ENCODE measurements around the gene KLHL6.
"Not testable (repeated sequence)": the region's sequence is repeated elsewhere in the genome, so short reads cannot be mapped to it uniquely, and the experiment has no call there.

The KLHL6 gene

DNA sequence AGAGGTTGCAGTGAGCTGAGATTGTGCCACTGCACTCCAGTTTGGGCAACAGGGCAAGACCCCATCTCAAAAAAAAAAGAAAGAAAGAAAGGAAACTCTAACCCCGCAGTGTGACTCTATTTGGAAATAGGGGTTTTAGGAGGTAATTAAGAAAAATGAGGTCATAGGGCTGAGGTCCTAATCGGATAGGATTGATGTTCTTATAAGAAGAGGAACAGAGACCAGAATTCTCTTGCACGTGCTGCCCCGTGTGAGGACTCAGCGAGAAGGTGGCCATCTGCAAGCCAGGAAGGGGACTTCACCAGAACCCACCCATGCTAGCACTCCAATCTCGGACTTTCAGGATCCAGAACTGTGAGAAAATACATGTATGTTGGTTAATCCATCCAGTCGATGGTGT, 25.8 kb downstream of the KLHL6 start:
- no peak for DNase-seq (ENCODE audit: low read depth in 3 of 3)

- no peak for DNase-seq (ENCODE audit: low read depth in 3 of 3)
Observed at GRCh38 chr3:183529185-183529584, 26.3 kb downstream of the KLHL6 start.

- not testable (repeated sequence) for DNase-seq (ENCODE audit: low read depth in 3 of 3)
Observed at GRCh38 chr3:183528758-183529157, 26.7 kb downstream of the KLHL6 start.

DNA sequence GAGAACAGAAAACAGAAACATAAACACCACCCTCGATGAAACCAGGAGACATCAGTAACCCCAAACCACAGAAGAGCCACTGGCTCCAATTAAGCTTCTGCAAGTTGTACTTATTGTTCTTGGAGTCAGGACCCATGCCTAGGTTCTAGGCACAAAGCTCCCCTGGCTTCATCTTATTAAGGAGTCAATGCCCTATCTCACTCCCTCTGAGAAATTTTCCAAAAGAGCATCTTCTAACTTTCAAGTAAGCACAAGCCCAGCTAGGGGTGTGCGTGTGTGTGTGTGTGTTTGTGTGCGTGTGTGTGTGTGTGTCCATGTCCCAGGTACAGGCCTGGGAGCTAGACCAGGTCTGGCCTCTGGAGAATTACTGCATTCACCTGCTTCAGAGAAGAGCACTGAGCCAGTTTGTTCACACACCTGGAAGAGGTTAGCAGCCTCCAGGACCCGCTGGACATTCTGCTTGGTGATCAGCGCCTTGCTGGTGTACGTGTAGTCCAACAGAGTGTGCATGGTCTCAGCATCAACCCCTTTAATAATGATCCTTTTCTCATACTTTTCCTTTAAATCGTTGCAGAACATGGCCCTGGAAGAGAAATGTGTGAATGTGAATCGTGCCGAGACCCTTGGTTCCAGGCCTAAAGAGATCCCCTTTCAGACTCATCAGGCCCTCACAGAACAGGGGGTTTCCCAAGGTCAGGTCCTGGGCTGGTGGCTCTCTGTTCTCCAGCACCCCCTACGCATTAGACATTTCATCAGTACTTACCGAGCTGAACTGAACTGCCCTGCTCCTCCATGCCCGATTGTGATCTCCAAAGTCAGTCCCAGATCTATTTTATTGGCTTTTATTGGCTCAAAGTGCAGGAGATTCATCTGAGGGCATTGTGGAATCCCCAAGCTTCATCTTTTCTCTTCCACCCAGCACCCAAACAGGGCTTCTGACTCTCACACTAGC, 27.8 kb downstream of the KLHL6 start:
- DNase-seq (ENCODE audit: low read depth in 3 of 3): no peak

- DNase-seq (ENCODE audit: low read depth in 3 of 3): no peak
Observed at GRCh38 chr3:183526838-183527427, 28.6 kb downstream of the KLHL6 start.

GRCh38 chr3:183524476-183524875, 31.0 kb downstream of the KLHL6 start:
- DNase-seq (ENCODE audit: low read depth in 3 of 3): no peak

DNA sequence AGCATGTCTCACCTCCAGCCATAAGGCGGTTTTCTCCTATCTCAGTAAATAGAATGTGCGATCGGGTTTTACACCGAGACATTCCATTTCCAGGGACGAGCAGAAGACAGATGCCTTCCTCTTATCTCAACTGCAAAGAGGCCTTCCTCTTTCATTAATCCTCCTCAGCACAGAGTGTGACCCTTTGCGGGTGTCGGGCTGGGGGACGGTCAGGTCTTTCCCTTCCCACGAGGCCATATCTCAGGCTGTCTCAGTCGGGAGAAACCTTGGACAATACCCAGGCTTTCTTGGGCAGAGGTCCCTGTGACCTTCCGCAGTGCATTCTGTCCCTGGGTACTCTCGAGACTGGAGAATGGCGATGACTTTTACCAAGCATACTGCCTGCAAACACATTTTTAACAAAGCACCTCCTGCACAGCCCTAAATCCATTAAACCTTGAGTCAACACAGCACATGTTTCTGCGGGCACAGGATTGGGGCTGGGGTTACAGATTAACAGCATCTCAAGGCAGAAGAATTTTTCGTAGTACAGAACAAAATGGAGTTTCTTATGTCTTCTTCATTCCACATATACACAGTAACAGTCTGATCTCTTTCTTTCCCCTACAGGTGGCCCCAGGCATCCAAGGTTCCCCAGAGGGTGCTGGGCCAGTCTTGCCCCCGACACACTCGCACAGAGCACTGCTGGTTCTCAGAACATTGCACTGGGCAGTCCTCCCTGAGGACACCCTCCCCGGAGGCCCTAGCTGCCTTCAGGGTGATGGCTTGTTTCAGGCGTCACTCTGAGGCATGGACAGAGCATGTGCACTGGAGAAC, 34.6 kb downstream of the KLHL6 start:
- not testable (repeated sequence) for DNase-seq (ENCODE audit: low read depth in 3 of 3)

GRCh38 chr3:183520295-183520694, 35.2 kb downstream of the KLHL6 start:
- not testable (repeated sequence) for DNase-seq (ENCODE audit: low read depth in 3 of 3)

GRCh38 chr3:183519891-183520290, 35.6 kb downstream of the KLHL6 start:
- no peak for DNase-seq (ENCODE audit: low read depth in 3 of 3)

GRCh38 chr3:183518491-183519251, 36.8 kb downstream of the KLHL6 start:
- DNase-seq (ENCODE audit: low read depth in 3 of 3): no peak

DNA sequence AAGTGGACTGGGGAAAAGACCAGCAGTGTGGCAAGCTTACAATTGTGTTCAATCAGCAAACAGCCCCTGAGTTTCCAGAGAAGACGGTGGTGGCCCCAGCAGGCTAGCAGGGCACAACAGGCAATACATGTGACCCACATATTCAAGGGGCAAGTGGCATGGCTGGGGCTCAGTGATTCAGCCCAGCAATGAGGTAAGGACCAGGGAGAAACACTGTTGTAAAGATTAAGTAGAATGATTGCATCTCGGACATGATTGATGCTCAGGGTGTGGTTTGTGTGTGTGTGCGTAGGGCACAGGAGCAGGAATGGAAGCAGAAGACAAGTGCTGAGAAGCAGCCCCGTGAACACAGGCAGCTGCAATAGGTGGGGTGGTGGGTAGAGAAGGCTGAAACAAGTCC, 37.9 kb downstream of the KLHL6 start:
- DNase-seq (ENCODE audit: low read depth in 3 of 3): no peak

- peak in 2 of 3 experiments; percentile 9 to 19 for DNase-seq (ENCODE audit: low read depth in 3 of 3)
Observed at GRCh38 chr3:183515968-183516851, 39.3 kb downstream of the KLHL6 start.

- no peak for DNase-seq (ENCODE audit: low read depth in 3 of 3)
Observed at GRCh38 chr3:183514021-183514420, 41.5 kb downstream of the KLHL6 start.

GRCh38 chr3:183513046-183513706, 42.3 kb downstream of the KLHL6 start:
- peak in 1 of 3 experiments; percentile 31 for DNase-seq (ENCODE audit: low read depth in 3 of 3)

DNA sequence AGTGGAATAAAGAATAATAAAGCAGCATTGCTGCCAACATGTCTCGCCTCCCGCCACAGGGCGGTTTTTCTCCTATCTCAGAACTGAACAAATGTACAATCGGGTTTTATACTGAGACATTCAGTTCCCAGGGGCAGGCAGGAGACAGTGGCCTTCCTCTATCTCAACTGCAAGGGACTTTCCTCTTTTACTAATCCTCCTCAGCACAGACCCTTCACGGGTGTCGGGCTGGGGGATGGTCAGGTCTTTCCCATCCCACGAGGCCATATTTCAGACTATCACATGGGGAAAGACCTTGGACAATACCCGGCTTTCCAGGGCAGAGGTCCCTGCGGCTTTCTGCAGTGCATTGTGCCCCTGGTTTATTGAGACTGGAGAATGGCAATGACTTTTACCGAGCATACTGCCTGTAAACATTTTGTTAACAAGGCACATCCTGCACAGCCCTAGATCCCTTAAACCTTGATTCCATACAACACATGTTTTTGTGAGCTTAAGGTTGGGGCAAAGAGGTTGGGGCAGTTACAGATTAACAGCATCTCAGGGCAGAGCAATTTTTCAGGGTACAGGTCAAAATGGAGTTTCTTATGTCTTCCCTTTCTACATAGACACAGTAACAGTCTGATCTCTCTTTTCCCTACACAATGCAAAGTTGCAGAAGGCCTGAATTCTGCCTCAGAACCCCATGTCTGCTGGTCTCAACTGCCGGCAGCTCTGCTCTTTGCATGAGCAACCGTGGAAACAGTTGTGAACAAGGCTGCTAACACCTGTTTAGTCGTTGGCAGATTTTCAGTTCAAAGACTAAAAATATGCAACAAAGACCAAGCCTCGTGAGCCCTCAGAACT, 44.0 kb downstream of the KLHL6 start:
- DNase-seq (ENCODE audit: low read depth in 3 of 3): not testable (repeated sequence)

GRCh38 chr3:183508821-183509220, 46.7 kb downstream of the KLHL6 start:
- no peak for DNase-seq (ENCODE audit: low read depth in 3 of 3)

GRCh38 chr3:183507551-183507950, 48.0 kb downstream of the KLHL6 start:
- no peak for DNase-seq (ENCODE audit: low read depth in 3 of 3)

- no peak for DNase-seq (ENCODE audit: low read depth in 3 of 3)
Observed at GRCh38 chr3:183506674-183507320, 48.7 kb downstream of the KLHL6 start.

All from stimulated activated CD4-positive, alpha-beta T cell treated with anti-CD3 and anti-CD28 coated beads, TNF-alpha, amount 100 ng/mL, for 24 hours (primary cell).